ENCODE measurements around the gene SH2B3.

The SH2B3 gene

GRCh38 chr12:111407377-111408115 is 1.8 kb downstream of the SH2B3 start:
- TF ChIP-seq TAF1 (IDR thresholded peaks at IDR 0.05; ENCODE audit: low read depth, low read length) = no peak
- no peak for TF ChIP-seq POLR2AphosphoS5 (IDR thresholded peaks at IDR 0.05; ENCODE audit: low read depth, low read length)
- no peak for TF ChIP-seq POLR2A (IDR thresholded peaks at IDR 0.05; ENCODE audit: low read depth, low read length)
- TF ChIP-seq PAX5 (IDR thresholded peaks at IDR 0.05; ENCODE audit: insufficient read depth, low read length, severe bottlenecking) = no peak
- no peak for TF ChIP-seq SPI1 (IDR thresholded peaks at IDR 0.05; ENCODE audit: low read depth, low read length)
- no peak for TF ChIP-seq POU2F2 (IDR thresholded peaks at IDR 0.05; ENCODE audit: low read depth, low read length)
- DNase-seq (ENCODE audit: insufficient read length, low spot score) (no peak), FAIRE-seq (peak; percentile 35)

- FAIRE-seq (no peak), DNase-seq (ENCODE audit: insufficient read length, low spot score) (no peak)
- TF ChIP-seq POU2F2 (IDR thresholded peaks at IDR 0.05; ENCODE audit: low read depth, low read length) (no peak), PAX5 (IDR thresholded peaks at IDR 0.05; ENCODE audit: insufficient read depth, low read length, severe bottlenecking) (no peak), SPI1 (IDR thresholded peaks at IDR 0.05; ENCODE audit: low read depth, low read length) (no peak), POLR2A (IDR thresholded peaks at IDR 0.05; ENCODE audit: low read depth, low read length) (no peak), POLR2AphosphoS5 (IDR thresholded peaks at IDR 0.05; ENCODE audit: low read depth, low read length) (no peak), TAF1 (IDR thresholded peaks at IDR 0.05; ENCODE audit: low read depth, low read length) (no peak)
Observed at GRCh38 chr12:111408116-111408440, 2.4 kb downstream of the SH2B3 start.

GRCh38 chr12:111408686-111409402 is 3.1 kb downstream of the SH2B3 start:
- FAIRE-seq (no peak), DNase-seq (ENCODE audit: insufficient read length, low spot score) (no peak)
- TF ChIP-seq POLR2A (IDR thresholded peaks at IDR 0.05; ENCODE audit: low read depth, low read length) (no peak), PAX5 (IDR thresholded peaks at IDR 0.05; ENCODE audit: insufficient read depth, low read length, severe bottlenecking) (no peak), POLR2AphosphoS5 (IDR thresholded peaks at IDR 0.05; ENCODE audit: low read depth, low read length) (no peak), SPI1 (IDR thresholded peaks at IDR 0.05; ENCODE audit: low read depth, low read length) (no peak), POU2F2 (IDR thresholded peaks at IDR 0.05; ENCODE audit: low read depth, low read length) (no peak), TAF1 (IDR thresholded peaks at IDR 0.05; ENCODE audit: low read depth, low read length) (no peak)

- no peak for TF ChIP-seq POLR2A (IDR thresholded peaks at IDR 0.05; ENCODE audit: low read depth, low read length)
- TF ChIP-seq POLR2AphosphoS5 (IDR thresholded peaks at IDR 0.05; ENCODE audit: low read depth, low read length) = no peak
- FAIRE-seq (peak; percentile 40), DNase-seq (ENCODE audit: insufficient read length, low spot score) (no peak)
Observed at GRCh38 chr12:111409403-111409779, 3.7 kb downstream of the SH2B3 start.

- TF ChIP-seq POLR2A (IDR thresholded peaks at IDR 0.05; ENCODE audit: low read depth, low read length) (no peak), SPI1 (IDR thresholded peaks at IDR 0.05; ENCODE audit: low read depth, low read length) (no peak), PAX5 (IDR thresholded peaks at IDR 0.05; ENCODE audit: insufficient read depth, low read length, severe bottlenecking) (no peak), POLR2AphosphoS5 (IDR thresholded peaks at IDR 0.05; ENCODE audit: low read depth, low read length) (no peak), POU2F2 (IDR thresholded peaks at IDR 0.05; ENCODE audit: low read depth, low read length) (no peak), TAF1 (IDR thresholded peaks at IDR 0.05; ENCODE audit: low read depth, low read length) (no peak)
- DNase-seq (ENCODE audit: insufficient read length, low spot score) = no peak
- peak; percentile 41 for FAIRE-seq
Observed at GRCh38 chr12:111409780-111410430, 4.2 kb downstream of the SH2B3 start.

- no peak for DNase-seq (ENCODE audit: insufficient read length, low spot score)
- TF ChIP-seq SPI1 (IDR thresholded peaks at IDR 0.05; ENCODE audit: low read depth, low read length) = peak; percentile 20; the same call in 1 of the 2 replicates
- TF ChIP-seq POLR2A (IDR thresholded peaks at IDR 0.05; ENCODE audit: low read depth, low read length) = no peak
- TF ChIP-seq TAF1 (IDR thresholded peaks at IDR 0.05; ENCODE audit: low read depth, low read length) = no peak
- no peak for FAIRE-seq
Observed at GRCh38 chr12:111410431-111411184, 4.9 kb downstream of the SH2B3 start.

- TF ChIP-seq POU2F2 (IDR thresholded peaks at IDR 0.05; ENCODE audit: low read depth, low read length) (no peak), TAF1 (IDR thresholded peaks at IDR 0.05; ENCODE audit: low read depth, low read length) (no peak), PAX5 (IDR thresholded peaks at IDR 0.05; ENCODE audit: insufficient read depth, low read length, severe bottlenecking) (no peak), POLR2AphosphoS5 (IDR thresholded peaks at IDR 0.05; ENCODE audit: low read depth, low read length) (no peak), POLR2A (IDR thresholded peaks at IDR 0.05; ENCODE audit: low read depth, low read length) (no peak), SPI1 (IDR thresholded peaks at IDR 0.05; ENCODE audit: low read depth, low read length) (no peak)
- DNase-seq (ENCODE audit: insufficient read length, low spot score) (no peak), FAIRE-seq (no peak)
Observed at GRCh38 chr12:111411185-111411764, 5.6 kb downstream of the SH2B3 start.

- no peak for DNase-seq (ENCODE audit: insufficient read length, low spot score)
- peak; percentile 55 for FAIRE-seq
- TF ChIP-seq SPI1 (IDR thresholded peaks at IDR 0.05; ENCODE audit: low read depth, low read length) = no peak
- TF ChIP-seq POLR2A (IDR thresholded peaks at IDR 0.05; ENCODE audit: low read depth, low read length) = no peak; the same call in 1 of the 2 replicates
Observed at GRCh38 chr12:111412007-111412829, 6.5 kb downstream of the SH2B3 start.

Data from GM12891 (cell line).